ENCODE results near the gene HSH2D.

The HSH2D gene

DNA sequence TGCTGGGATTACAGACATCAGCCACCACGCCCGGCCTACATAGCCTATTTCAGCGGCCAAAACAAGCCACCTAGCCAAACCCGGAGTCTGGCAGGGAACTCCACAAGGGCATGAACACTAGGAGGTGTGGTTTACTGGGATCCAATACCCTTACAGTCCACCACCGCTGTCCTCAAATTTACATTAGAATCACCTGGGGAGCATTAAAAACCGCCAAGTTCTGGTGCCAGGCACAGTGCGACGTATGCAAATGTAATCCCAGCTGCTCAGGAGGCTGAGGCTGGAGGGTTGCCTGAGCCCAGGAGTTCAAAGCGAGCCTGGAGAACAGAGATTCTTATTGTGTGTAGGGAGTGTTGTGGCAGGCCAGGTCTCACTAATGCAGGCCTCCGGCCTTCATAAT is 50.0 kb downstream of the HSH2D start:
- DNase-seq (ENCODE audit: low spot score): peak; percentile 41

DNA sequence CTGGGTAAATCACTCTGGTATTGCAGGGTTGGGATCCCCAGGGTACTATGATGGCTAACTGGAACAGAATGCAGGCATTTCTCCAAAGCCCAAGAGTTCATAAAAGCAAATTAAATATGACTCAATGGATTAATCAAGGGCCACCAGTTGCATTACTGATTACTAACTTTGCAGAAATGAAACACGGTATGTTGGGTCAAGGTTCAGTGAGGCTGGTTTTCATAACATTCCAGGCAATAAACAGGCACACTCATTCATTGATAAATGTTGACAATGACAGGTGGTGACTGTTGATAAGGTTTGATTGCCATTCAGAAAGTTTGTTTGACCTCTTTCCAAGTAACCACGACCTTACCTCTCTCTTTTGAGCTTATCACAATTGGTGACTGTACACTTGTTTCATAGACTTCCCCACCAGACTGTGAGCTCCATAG is 53.7 kb downstream of the HSH2D start:
- no peak for DNase-seq (ENCODE audit: low spot score)

DNA sequence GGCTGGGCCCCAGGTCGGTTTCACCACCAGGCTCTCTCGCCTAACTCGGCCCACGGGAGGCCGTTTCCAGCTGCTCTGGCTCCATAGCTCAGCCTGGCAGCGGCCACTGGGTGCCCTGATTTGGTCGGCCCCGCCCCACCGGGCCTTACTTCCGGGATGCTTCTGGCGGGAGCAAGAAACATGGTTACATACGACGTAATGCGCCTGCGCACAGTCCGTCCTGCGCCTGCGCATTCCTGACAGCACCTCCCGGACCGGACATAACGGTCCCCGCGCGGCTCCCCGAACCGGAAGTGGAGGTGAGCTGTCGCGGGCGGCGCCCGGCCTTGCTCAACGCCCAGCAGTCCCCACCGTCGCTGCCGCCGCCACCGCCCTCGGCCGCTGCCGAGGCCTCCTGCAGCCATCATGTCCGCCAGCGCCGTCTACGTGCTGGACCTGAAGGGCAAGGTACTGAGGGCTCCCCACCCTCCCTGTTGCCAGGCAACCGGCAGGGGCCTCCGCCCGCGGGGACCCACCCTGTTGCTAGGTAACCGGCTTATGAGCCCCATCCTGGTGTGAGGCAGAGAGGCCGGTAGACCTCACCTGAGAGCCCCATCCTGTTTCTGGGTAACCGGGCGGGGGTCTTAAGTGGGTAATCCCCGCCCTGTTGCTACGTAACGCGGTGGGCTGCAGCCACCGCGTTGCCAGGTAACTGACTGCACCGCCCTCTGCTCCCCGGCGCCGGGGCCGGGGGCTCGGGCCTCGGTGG is 54.3 kb downstream of the HSH2D start, which contains the start of gene AP1M1:
Gene AP1M1, plus strand, starts transcription at position 290 of the 748 bp plus-strand sequence. Its CDS starts 116 bp downstream, at position 406.
- DNase-seq (ENCODE audit: low spot score): peak; percentile 99

DNA sequence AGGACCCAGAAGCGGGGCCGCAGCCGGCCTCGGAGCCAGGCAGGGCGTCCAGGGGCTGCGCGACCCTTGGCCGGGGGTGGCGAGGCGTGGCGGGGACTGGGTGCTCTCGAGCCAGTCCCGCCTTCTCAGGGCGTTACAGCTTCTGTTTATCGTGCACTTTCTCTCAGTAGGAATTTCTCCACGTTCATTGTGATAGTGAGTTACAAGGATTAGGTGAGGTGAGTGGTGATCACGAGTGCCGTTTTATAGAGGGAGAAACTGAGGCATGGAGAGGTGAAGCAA is 54.8 kb downstream of the HSH2D start:
- no peak for DNase-seq (ENCODE audit: low spot score)

DNA sequence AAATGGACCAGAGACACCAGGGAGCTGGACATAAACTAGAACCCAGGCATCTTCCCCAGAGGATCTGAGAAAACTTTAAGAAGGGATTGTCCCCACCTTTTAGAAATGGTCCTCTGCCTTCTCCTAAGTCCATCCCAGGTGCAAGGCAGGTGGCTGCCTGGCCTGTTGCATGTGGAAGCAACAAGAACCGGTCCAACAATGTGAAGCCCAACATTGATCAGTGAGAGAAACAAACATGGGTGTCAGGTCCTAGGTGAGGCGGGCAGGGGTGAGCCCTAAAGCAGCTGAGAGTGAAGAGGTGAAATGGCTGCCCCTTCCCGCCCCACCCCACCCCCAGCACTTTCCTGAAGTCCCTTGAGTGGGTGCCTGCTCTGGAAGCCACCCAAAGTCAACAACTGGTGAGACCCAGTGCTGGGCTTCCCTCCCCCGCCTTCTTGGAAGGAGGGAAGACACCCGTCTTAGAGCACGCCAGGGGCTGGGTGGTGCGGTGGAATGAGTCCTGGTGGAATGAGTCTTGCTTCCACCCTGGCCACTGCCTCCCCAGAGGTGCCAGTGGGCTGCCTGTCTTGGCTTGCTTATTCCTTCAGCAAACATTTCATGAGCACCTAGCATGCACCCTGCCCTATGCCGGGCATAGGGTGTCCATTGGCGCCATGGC is 55.9 kb downstream of the HSH2D start:
- DNase-seq (ENCODE audit: low spot score): no peak

DNA sequence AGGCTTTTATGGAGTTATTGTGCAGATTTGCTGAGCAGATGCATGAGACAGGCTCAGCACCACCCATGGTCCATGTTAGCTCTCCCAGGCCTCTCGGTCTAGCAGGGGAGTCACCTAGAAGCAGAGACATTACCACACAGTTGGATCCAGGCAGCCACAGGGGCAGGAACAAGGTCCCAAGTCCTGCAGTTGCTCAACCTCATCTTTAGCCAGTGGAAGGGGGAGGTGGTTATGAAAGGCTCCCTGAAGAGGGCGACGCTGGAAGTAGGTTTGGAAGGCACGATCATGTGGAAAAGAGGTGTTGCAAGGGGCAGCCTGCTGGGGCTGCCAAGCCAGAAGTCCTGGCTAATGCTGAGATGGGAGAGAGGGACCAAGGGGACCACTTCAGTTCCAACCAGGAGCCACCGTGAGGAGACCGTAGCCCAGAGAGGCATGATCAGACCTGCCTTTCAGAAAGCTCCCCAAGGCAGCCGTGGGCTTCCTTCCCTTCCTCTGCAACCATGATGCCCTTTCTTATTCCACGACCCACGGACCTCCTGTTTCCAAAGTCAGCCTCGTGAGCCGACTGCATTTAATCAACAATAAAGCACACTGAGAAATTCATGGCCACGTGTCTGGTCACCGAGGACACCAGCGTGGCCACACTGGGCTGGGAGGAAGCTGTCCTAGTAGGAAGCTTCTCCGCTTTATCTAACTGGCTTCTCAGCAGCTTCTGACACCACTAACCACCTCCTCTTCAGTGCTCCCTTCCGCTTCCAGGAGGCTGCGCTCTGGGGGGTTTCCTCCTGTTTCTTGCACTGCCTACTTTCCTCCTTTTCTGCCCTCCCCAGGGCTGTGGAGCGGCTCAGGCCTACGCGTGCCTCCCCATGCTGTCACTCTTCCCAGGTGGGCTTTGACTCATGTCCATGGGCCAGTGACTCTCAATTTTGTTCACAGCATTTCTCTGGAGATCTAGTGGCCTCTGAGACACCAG is 56.8 kb downstream of the HSH2D start:
- DNase-seq (ENCODE audit: low spot score): no peak

DNA sequence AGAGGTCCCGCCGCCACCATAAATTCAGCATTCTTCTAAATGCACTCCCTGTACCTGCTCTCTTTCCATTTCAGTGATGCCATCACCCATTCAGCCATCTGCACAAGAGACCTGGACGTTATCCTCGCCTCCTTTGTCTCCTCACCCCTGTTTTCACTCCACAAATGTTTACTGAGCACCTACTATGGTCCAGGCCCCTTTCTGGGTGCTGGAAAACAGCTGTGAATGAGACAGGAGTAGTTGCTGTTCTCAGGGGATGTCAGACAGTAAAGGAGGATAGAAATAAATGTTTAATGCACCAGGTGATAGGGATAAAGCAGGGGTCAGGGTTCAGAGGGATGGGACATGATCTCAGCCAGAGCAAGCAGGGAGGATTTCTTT is 57.5 kb downstream of the HSH2D start:
- no peak for DNase-seq (ENCODE audit: low spot score)

DNA sequence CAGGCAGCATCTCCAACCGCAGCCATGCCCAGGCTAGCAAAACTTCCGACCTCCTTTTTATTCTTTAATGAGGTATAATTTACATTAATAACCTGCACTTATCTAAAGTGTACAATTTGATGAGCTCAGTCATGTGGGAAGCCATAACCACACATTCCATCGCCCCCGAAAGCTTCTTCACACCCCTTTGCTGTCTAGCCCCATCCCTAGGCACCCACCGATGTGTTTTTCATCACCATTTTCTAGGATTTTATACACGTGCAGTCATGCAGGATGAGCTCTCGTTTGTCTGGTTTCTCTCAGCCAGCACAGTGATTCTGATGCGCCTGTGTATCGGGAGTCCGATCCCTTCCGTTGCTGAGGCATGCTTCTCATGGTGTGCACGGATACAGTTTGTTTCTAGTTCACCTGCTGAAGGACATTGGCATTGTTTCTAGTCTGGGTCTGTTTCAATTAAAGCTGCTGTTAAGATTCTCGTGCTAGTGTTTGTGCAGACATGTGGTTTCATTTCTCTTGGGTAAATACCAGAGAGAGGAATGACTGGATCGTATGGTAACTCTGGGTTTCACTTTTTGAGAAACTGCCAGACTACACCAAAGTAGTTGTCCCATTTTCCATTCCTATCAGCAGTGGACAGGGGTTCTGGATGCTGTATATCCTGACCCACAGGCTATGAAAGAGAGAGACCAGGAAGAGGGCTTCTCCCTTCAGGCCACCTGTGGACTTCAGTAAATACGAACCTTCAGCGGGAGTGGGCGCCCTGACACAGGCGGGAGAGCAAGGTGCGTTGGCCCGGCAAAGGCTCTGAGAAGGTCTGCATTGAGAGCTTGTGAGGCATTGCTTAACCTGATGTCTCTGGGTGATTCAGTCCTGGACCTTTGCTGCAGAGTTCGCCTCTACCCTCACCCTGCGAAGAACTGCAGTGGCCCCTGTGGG is 59.1 kb downstream of the HSH2D start:
- no peak for DNase-seq (ENCODE audit: low spot score)

DNA sequence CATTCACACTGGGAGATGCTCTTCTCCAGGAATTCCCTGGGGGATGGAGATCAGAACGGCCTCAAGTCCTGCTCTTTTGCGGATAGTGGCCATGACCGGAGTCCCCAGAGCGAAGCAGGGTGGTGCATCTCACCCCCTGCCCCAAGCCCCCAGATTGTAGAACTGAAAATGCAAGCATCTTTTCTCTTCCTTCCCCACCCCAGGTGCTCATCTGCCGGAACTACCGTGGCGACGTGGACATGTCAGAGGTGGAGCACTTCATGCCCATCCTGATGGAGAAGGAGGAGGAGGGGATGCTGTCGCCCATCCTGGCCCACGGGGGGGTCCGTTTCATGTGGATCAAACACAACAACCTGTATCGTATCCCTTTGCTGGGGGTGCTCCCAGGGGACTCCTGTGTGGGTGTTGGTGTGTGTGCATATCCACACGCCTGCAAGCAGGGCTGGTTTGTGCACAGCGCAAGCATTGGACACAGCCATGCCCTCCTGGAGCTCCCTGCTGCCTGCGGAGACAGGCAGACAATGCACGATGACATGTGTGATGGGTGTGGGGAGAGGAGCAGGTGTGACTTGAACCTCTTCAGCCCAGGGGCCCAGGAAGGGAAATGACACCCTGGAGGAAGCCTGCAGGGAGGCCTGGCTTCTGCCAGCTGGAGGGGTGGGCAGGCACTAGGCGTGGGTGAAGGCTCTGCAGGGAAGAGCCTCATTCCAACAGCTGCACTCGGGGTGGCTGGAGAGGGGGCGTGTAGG is 59.9 kb downstream of the HSH2D start:
- DNase-seq (ENCODE audit: low spot score): no peak

DNA sequence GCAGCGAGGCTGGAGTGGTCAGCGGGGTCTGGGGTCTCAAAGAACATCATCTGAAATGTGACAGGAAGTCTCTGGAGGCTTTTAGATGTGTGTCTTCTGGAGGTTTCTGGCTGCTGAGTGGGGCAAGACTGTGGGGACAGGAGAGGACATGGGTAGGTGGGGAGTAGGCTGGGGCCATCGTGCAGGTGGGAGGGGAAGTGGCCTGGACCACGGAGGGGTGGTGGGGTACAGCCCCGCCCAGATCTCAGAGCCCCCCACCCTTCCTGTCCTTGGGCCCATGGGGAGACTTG is 60.5 kb downstream of the HSH2D start:
- no peak for DNase-seq (ENCODE audit: low spot score)

DNA sequence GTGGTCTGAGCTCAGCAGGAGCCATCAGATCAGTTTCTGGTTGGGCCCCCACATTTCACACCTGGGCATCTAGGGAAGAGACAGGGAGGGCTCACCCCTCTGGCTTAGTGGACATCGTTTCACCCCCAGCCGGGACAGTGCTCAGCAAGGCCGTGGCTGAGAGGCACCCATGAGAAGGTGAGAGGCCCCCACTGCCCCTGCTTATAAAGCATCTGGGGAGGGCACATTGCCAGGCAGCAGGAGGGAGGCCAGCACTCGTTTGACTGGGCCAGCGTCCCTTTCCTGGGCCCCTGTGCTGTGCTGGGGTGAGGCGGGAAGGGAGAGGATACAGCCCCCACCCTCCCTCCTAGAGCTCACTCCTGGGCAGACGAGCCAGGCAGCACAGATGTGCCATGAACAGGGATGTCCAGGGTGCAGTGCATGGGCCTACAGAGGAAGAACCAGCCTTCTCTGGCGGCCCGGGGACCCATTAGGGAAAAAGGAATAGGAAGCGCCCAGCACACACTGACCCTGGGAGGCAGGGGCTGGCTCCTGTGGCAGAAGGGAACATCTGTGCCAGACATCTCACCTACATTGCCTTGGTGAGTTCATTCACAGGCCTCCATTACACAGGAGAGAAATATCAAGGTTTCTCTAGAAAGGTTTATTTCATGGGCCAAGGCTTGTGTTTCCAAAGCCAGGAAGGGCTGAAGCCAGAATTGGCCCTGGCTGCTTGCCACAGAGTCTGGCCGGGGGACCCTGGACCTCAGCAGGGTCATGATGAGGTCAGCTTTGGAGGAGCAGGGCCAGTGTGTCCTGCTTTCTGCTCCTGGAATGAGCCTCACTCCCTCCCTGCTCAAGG is 61.9 kb downstream of the HSH2D start:
- DNase-seq (ENCODE audit: low spot score): no peak

DNA sequence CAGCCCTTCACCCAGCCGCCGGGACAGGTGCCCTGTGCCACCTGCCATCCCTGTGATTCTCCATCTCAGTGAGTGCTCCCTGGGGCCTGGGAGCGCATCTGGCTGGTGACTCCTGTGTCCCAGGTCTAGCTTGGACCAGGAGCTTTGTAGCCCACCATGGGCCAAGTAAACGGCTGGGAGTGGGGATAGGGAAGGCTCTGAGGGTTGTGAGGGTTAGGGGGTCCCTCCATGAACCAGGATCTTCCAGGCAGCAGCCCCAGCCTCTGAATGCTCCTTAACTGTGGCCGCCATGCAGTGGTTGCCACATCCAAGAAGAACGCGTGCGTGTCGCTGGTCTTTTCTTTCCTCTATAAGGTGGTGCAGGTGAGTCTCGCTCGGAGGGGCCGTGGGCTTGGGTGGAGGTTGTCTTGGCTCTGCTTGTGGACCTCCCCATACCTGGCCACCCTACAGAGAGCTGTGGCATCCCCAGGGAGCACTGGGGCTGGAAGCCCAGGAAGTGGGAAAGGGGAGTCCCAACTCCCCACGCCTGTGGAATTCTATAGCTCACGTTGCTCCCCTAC is 62.6 kb downstream of the HSH2D start:
- no peak for DNase-seq (ENCODE audit: low spot score)

DNA sequence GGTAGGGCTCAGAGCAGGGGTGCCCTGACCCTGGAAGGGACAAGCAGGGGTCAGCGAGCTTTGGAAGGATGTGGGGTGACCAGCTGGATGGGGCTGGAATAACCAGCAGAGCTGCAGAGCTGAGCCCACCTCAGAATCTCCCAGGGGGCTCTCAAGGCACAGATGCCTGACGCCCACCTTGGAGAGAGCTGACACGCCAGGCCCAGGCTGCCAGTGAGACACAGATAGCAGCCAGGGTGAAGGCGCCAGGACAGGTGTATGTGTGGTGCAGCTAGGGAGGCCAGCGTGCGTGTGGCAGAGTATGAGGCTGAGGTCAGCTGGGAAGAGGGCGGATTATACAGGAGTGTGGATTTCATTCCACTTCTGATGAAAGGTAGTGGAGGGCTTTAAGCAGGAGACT is 63.2 kb downstream of the HSH2D start:
- DNase-seq (ENCODE audit: low spot score): no peak

DNA sequence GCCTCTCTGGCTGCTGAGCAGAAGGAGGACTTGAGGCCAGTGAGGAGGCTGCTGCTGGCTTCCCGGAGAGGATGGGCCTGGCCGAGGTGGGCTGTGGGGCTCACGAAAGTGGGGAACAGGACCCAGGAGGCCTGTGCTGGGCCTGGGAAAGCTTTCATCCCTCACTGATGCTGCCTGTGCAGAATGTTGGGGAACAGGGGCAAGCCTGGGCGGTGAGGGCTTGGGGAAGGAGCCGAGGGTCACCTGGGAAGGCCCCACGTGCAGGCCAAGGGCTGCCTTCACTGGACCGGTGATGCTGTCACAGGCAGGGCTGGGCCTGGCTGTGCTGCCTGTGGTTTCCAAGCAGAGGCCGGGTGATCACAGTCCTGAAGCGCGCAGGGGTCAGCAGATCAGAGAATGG is 63.6 kb downstream of the HSH2D start:
- no peak for DNase-seq (ENCODE audit: low spot score)

DNA sequence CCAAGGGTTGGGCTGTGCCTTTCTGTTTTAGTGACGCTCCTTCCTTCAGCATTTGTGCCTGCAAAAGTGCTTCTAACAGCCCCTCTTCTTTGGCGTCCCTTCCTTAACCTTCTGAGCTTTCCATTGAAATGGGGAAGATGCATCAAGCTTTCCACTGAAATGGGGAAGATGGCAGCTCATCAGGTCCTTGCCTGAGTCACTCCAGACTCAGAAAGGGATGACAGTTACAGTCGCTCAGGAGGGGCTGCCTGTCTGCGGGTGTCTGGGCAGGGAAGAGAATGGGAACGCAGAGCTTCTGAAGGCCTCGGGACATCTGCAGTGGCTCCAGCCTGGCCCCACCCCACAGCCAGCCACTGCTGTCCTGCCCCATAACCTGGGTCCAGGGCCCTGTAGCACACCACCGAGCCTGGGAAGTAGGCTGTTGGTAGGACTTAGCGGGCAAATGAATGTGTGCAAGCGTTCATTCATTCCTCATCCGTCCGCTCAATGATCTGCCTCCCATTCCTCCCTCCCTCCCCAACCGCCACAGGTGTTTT is 64.1 kb downstream of the HSH2D start:
- no peak for DNase-seq (ENCODE audit: low spot score)

Measured in iPS-NIHi11 (cell line).